Panc1 (cell line): Measurements from ENCODE around the gene ZNRF3. TPM values are rescaled to one million over a fixed set of nuclear protein-coding genes. Genes with fewer than 3 reads are reported as not detected.

ENCODE experiments used
- ATAC-seq: fragments of 200-7000 bp; cut with Tn5 transposase; 2 replicates; pipeline ENCODE4 v1.9.1; 2020; ENCODE audit warnings: mild to moderate bottlenecking, moderate library complexity
- BruUV-seq: library from RNA; stranded (reverse); fragments of 400-500 nt; replicated peaks from 2 replicates; lab custom pipeline; 2021; lab: Mats Ljungman, UMichigan
- CTCF ChIA-PET: fragments of 300-600 bp; sonication (Branson Sonifier 250); formaldehyde crosslinking; loops from one replicate; lab custom pipeline; 2022; ENCODE audit warnings: antibody characterized with exemption; lab: Charles Lee
- POLR2A ChIA-PET: fragments of 300-600 bp; sonication (Branson Sonifier 250); formaldehyde crosslinking; loops from one replicate; lab custom pipeline; 2022; ENCODE audit warnings: antibody characterized with exemption; lab: Charles Lee
- DNase-seq: peaks from one replicate; pipeline ENCODE4 v3.0.0-alpha.2; 2010; ENCODE audit warnings: low read depth, low spot score
- H3K27ac ChIP-seq: 2 replicates; pipeline ENCODE4 v1.5.1; 2011; ENCODE audit warnings: mild to moderate bottlenecking, low read length, inconsistent platforms
- H3K27me3 ChIP-seq: fragments of 200-500 bp; sonication (Bioruptor generic); 2 replicates; pipeline ENCODE4 v1.6.0; 2014; ENCODE audit warnings: low read length, inconsistent platforms; ENCODE audit not compliant: control insufficient read depth, insufficient read depth
- H3K36me3 ChIP-seq: fragments of 200-500 bp; sonication (Bioruptor generic); 2 replicates; pipeline ENCODE4 v1.5.1; 2014; ENCODE audit warnings: inconsistent platforms, mild to moderate bottlenecking, low read length, moderate library complexity; ENCODE audit not compliant: control insufficient read depth, insufficient read depth
- H3K4me1 ChIP-seq: 2 replicates; pipeline ENCODE4 v1.5.1; 2011; ENCODE audit warnings: inconsistent platforms, mild to moderate bottlenecking, low read length, moderate library complexity; ENCODE audit not compliant: control insufficient read depth, insufficient read depth
- H3K4me3 ChIP-seq, 2 experiments: 2 replicates each; pipeline ENCODE4 v1.5.1; 2011 to 2012; ENCODE audit warnings: low read depth in 2 of 2, low read length in 2 of 2, mild to moderate bottlenecking in 2 of 2, inconsistent platforms in 1 of 2, moderate library complexity in 1 of 2
- H3K9me3 ChIP-seq: fragments of 200-500 bp; sonication (Bioruptor generic); 2 replicates; pipeline ENCODE4 v1.5.1; 2014; ENCODE audit warnings: low read depth, mild to moderate bottlenecking, inconsistent platforms, low read length, moderate library complexity; ENCODE audit not compliant: control insufficient read depth, insufficient read depth
- CTCF ChIP-seq: fragments of 450-650 bp; IDR thresholded peaks from 2 replicates; pipeline ENCODE4 v1.5.1; 2017; ENCODE audit warnings: mild to moderate bottlenecking
- POLR2AphosphoS5 ChIP-seq: IDR thresholded peaks from 2 replicates; pipeline ENCODE4 v1.6.1; 2012; ENCODE audit warnings: mild to moderate bottlenecking, low read depth, low read length, moderate library complexity
- REST ChIP-seq, 2 experiments: IDR thresholded peaks; 2 replicates each; pipeline ENCODE4 v1.6.1; 2011 to 2012; ENCODE audit warnings: low read depth in 2 of 2, control low read depth in 1 of 2, low read length in 1 of 2, mild to moderate bottlenecking in 1 of 2, moderate library complexity in 1 of 2; ENCODE audit not compliant: insufficient read depth in 1 of 2
- SIN3A ChIP-seq: IDR thresholded peaks from 2 replicates; pipeline ENCODE4 v1.6.1; 2012; ENCODE audit warnings: low read depth, mild to moderate bottlenecking, low read length, moderate library complexity, borderline replicate concordance; ENCODE audit not compliant: insufficient read depth
- TCF7L2 ChIP-seq: IDR thresholded peaks from 2 replicates; pipeline ENCODE4 v1.6.1; 2011; ENCODE audit warnings: mild to moderate bottlenecking, low read depth, low read length, inconsistent platforms
- in situ Hi-C: cut with HindIII; loops from 2 replicates; pipeline ENCODE4 v1.10.0; 2016; ENCODE audit warnings: low sequenced_read_pairs, low pct_unique_long_range_greater_than_20kb
- intact Hi-C: fragments of 100-400 bp; cut with micrococcal nuclease; formaldehyde crosslinking; loops from one replicate; pipeline ENCODE4 v1.10.0; 2022; ENCODE audit not compliant: unreplicated experiment
- total RNA-seq: library from RNA; stranded (reverse); gene quantifications from one replicate; pipeline ENCODE4 v1.2.1, GENCODE V29; 2021; ENCODE audit not compliant: unreplicated experiment

Gene ZNRF3
- total RNA-seq, 1 experiment from 2014 or later: 7.3 TPM

- CTCF ChIA-PET: no interaction called here
- ATAC-seq: no peak
- DNase-seq: no peak
- in situ Hi-C loops: no loop called here
- H3K27me3 ChIP-seq: no peaks in the 10 kb centered on the region
- intact Hi-C loops: no loop called here
- H3K4me3 ChIP-seq: no peak overlapping the region
- no TSS peak for BruUV-seq
- peaks cover 10% of the 10 kb centered on the region for H3K4me1 ChIP-seq
- no peak for TF ChIP-seq SIN3A
- TF ChIP-seq TCF7L2: no peak
- no peak for TF ChIP-seq POLR2AphosphoS5
- TF ChIP-seq CTCF: no peak
- no peak for TF ChIP-seq REST (IDR thresholded peaks at IDR 0.05; ENCODE audit: insufficient read depth in 1 of 2, low read depth in 2 of 2, low read length in 1 of 2)
- no peak overlapping the region for H3K27ac ChIP-seq
- no peaks in the 10 kb centered on the region for H3K9me3 ChIP-seq
- POLR2A ChIA-PET: no interaction called here
- H3K36me3 ChIP-seq: no peaks in the 10 kb centered on the region
These were observed 90.0 kb downstream of the ZNRF3 start for GRCh38 chr22:28973352-28973751.

GRCh38 chr22:28977060-28977459, 93.7 kb downstream of the ZNRF3 start:
- ATAC-seq: no peak

More at GRCh38 chr22:28977060-28977459, 93.7 kb downstream of the ZNRF3 start:
- Histone ChIP-seq H3K9me3 (no peaks in the 10 kb centered on the region), H3K4me1 (peaks cover 12% of the 10 kb centered on the region), H3K4me3 (no peak overlapping the region), H3K27me3 (no peaks in the 10 kb centered on the region), H3K27ac (peak overlapping the region; percentile 44; the same call in 1 of the 2 replicates), H3K36me3 (no peaks in the 10 kb centered on the region)
- in situ Hi-C loops (no loop called here), intact Hi-C loops (no loop called here)
- DNase-seq: no peak
- POLR2A ChIA-PET: no interaction called here
- TF ChIP-seq REST (IDR thresholded peaks at IDR 0.05; ENCODE audit: insufficient read depth in 1 of 2, low read depth in 2 of 2, low read length in 1 of 2): no peak
- TF ChIP-seq TCF7L2: no peak
- TF ChIP-seq SIN3A: no peak
- no peak for TF ChIP-seq POLR2AphosphoS5
- TF ChIP-seq CTCF: no peak
- no TSS peak for BruUV-seq
- CTCF ChIA-PET: no interaction called here
